ENCODE data around the gene CCDC57.

DNA sequence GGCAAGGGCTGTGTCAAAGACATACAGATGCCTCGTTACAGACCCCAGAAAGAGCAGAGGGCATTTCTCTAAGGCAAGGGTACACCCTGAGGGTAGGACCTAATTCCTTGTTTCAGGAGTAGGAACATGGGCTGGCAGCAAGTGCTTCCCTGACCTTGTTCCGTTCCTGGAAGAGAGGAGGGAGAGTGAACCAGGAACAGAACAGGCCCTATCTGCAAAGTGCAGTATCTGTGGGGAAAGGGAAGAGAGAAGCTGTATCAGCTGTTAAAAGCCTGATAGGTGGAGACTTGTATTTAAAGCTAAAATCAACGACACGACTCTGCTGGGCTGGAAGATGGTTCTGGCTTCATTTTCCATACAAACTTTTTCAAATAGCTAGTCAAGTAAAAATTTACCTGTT, 88.5 kb downstream of the CCDC57 start:
- TF ChIP-seq, protein P1, sequence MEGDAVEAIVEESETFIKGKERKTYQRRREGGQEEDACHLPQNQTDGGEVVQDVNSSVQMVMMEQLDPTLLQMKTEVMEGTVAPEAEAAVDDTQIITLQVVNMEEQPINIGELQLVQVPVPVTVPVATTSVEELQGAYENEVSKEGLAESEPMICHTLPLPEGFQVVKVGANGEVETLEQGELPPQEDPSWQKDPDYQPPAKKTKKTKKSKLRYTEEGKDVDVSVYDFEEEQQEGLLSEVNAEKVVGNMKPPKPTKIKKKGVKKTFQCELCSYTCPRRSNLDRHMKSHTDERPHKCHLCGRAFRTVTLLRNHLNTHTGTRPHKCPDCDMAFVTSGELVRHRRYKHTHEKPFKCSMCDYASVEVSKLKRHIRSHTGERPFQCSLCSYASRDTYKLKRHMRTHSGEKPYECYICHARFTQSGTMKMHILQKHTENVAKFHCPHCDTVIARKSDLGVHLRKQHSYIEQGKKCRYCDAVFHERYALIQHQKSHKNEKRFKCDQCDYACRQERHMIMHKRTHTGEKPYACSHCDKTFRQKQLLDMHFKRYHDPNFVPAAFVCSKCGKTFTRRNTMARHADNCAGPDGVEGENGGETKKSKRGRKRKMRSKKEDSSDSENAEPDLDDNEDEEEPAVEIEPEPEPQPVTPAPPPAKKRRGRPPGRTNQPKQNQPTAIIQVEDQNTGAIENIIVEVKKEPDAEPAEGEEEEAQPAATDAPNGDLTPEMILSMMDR (IDR thresholded peaks at IDR 0.05; ENCODE audit: insufficient read depth, low read length, poor library complexity, severe bottlenecking), result no peak
- no peak for TF ChIP-seq EZH2phosphoT487 (conservative IDR thresholded peaks at IDR 0.05; ENCODE audit: low read length)

Data from SU-DHL-6 (cell line).